HG02642 (cell line): Measurements from ENCODE around the gene CELF2.

Experiments
- ATAC-seq: cut with Tn5 transposase; IDR thresholded peaks from one replicate; pipeline ENCODE4 v1.9.1; 2021; ENCODE audit warnings: mild to moderate bottlenecking; ENCODE audit not compliant: unreplicated experiment, poor library complexity

The CELF2 gene

DNA sequence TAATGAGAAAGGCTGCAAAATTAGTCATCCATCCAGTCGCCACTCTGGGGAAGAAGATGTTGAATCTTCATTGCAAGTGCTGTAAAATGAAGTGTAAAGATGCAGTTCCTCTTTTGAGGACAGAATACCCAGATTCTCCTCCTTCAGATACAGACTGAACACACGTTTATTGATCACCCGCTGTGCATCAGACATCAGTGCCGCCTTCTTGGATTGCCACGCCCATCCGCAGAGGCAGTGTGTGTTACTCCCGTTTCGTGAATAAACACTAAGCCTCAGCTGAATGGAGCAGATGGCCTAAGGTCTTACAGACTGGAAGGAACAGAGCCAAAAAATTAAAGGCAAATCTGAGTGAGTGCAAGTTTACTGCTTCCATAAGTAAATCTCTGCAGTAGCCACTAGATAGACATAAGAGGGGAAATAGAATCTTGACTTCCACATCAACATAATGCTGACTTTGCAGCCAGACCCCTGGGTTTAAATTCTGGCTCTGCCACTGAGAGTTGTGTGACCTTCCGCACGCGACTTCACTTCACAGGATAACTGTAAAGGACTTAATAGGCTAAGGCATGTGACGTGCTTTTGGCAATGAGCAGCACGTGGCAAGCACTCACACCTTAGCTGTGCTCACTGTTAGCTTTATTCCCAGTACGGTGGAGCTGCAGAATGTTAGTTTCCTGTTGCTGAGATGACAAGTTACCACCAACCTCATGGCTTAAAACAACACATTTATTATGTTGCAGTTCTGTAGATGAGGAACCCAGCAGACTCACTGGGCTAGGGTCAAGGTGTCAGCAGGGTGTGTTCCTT, 285.9 kb downstream of the CELF2 start:
- ATAC-seq = no peak

DNA sequence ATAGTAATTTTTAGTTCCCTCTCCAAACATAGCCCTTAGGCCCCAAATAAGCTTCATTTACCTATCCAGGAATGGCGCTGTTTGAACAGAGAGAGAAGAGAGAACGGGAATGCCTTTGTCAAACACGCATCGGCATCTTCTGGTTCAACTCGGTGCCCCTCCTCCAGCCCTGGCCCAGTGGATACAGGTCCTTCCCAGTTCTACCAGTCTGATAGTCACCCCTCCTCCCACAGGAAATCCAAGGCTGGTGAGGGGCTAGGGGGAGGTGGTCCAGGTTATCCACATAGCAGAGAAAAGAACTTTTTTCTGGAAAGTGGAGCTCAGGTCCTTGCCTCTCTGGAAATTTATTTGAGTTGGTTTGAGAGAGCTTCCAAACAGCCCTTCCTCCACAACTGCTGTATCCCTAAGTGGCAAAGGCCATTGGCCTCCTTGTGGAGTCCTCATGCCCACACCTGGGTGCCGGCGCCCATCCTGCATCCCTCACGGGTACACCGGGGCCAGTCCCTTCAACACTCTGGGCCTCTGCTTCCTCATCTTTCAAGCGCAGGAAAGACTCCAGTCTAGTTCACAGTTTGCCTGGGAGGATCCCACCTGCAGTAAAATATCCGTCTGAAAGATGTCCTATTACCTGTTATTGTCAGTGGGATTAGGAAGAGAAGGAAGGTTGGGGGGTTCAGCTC, 287.4 kb downstream of the CELF2 start:
- no peak for ATAC-seq

DNA sequence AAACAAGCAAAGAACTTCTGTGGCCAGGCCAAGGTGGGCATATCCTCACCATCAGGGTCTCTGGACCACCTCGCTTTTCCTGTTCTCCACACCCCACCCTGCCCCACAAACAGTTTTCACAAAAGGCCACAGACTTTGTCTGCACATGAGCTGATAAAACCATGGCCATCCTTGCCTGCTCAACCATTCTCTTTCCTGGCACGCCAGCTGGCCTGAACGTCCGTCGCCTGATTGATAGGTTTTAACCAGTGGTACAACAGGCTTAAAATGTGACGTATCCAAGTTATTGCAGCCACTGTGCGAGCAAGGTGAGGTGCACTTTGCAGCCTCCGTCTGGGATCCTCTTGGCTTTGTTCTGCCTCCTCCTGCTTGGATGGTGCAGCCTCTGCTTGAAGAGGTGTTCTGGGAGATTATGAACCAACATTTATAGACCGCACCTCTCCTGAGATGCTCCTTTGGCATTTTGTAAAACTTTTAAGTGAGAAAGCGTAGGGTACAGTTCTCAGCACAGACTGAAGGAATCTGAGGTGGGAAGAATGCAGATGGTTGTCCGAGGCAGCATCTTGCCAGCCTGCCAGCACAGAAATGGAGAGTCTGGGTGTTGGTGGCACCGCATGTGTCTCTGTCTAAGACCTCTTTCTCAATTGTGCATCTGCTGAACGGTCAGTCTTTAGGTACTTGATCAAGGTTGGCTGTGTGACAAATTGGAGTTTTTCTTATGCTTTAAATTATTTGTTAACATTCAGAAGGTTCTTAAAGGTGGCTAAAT, 288.3 kb downstream of the CELF2 start:
- no peak for ATAC-seq

- no peak for ATAC-seq
Measured at GRCh38 chr10:11307004-11307403, 289.3 kb downstream of the CELF2 start.

DNA sequence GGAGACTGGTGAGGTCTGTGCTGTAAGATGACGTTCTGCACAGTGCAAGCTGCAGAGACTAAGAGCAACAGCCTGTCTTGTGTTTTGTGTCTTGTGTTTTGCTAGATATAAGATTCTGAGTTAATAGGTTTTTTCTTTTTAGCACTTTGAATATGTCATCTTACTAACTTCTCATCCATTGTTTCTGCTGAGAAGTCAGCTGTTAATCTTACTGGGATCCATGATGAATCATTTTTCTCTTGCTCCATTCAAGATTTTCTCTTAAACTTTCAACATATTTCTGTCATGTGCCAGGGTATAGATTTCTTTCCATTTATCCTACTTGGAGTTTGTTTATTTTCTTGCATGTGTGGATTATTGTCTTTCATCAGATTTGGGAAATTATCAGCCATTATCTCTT, 290.3 kb downstream of the CELF2 start:
- no peak for ATAC-seq

GRCh38 chr10:11311027-11311426, 293.4 kb downstream of the CELF2 start:
- no peak for ATAC-seq

DNA sequence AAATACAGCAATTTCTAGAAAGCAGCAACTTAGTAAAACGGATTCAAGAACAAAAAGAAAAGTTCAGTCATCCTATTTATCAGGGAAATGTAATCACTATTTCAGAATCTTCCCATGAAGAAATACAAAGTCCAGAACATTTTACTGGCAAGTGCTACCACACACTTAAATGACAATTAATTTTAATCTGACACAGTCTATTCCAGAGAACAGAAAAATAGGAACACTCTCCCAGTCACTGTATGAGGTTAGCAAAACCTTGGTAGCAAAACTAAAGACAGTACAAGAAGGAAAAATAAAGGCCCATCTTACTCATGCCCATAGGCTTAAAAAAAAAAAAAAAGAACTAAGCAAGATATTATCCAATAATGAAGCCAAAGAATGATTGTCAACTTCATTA, 295.8 kb downstream of the CELF2 start:
- ATAC-seq = no peak

GRCh38 chr10:11317936-11318670, 300.4 kb downstream of the CELF2 start:
- ATAC-seq = no peak

DNA sequence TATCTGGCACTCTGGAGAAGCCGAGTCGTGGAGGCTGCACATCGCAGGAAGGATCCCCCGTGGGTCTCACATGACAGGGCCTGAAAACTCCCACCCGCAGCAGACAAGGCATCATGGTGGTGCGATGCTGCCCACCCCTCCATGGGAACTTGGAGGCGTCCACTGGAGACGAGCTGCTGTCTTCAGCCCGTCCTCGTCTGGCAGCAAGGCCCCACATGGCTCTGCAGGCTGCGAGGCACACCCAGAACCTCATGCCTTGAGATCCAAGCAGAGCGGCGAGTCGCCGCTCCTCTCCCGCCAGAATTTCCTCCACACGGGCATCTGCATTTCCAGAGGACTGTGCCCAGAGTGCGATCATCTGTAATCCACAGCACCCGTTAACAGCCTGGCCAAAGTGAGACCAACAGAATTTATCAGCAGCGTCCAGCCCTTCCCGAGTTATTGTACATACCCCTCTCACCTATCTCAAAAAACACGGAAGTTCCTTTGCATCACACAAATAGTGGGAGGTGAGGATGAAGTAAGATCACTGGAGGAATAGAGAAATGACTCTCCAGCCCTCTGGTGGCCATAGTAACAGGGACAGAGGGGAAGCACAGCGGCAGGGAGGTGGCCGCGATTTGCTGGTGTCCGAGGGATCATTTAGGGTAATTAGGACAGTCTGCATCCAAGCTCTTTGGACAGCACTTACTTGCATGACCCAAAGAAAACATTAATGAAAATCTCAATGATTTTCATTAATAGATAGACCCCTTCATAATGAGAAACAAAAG, 301.3 kb downstream of the CELF2 start:
- ATAC-seq = no peak

GRCh38 chr10:11319990-11320602, 302.4 kb downstream of the CELF2 start:
- ATAC-seq = no peak

DNA sequence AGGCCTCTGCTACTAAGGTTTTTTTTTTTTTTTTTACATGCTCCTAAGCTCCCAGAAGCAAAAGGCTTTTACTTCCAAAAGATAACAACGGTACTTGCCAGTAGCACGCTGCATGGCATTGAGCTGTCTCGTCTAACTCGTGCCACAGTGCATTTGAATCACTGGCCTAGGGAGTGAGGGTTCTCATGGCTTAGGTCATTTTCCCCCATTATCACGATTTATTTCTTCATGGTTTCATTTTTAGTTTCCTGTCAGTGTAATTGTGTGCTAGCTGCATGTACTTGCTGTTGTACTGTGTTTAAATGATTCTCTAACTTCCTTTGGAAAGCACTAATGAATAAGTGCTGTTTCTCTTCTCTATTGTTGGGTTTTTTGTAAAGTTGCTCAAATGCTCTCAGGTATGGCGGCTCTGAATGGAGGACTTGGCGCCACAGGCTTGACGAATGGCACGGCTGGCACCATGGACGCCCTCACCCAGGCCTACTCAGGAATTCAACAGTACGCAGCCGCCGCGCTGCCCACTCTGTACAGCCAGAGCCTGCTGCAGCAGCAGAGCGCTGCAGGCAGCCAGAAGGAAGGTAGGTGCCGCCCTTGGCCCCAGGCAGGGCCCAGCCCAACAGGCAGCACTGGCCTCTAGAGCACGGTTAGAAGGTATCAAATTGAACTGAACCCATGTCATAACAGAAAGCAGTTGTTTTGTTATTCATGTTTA, 303.3 kb downstream of the CELF2 start:
- no peak for ATAC-seq

- no peak for ATAC-seq
Measured at GRCh38 chr10:11322698-11323097, 305.0 kb downstream of the CELF2 start.

GRCh38 chr10:11324761-11325321, 307.2 kb downstream of the CELF2 start:
- ATAC-seq = no peak

DNA sequence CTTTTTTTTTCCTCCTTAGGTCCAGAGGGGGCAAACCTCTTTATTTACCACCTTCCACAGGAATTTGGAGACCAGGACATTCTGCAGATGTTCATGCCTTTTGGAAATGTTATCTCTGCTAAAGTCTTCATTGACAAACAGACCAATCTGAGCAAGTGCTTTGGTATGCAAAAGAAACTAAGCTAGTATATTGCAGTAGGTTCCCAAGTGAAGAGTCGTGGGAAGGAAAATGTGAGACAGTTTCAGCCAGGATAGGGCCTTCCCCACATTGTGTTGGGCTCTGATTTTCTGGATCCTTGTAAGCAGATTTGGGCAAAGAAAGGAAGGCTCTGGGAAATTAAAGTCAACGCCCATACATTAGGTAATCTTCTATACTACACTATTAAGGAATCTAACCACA, 308.1 kb downstream of the CELF2 start:
- ATAC-seq = no peak

- no peak for ATAC-seq
Measured at GRCh38 chr10:11326241-11326640, 308.6 kb downstream of the CELF2 start.

- no peak for ATAC-seq
Measured at GRCh38 chr10:11326913-11327616, 309.4 kb downstream of the CELF2 start.

DNA sequence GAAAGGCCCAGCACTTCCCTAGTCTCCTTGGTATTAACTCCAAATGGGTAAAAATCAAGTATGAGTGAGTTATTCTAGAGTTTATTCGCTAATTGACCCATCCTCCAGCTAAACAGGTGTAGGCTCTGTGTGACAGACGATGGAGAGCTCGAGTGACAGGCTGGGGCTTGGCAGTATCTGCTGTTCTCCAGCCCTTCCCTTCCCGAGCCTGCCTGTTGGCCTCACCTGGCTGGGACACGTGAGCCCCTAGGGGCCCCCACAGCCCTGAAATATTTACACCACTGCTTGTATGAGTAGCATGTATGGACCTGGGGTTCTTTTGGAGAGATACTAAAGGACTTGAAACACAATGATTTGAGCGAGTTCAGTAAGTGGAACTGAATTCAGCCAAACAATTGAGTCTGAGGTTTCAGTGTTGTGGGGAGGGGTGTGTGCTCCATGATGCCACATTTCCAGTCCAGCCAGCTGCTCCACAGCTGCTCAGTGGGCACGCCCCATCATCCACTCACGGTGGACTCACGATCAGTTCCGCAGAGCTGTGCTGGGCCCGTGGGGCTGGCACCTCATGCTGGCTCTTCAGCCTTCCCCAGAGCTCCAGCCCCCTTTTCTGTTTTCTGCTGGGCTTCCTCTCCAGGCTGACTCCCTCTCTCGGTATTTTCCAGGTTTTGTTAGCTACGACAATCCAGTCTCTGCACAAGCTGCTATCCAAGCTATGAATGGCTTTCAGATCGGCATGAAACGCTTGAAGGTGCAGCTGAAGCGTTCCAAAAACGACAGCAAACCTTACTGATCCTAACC, 310.8 kb downstream of the CELF2 start:
- no peak for ATAC-seq
